Measurements from ENCODE around the gene CWC25.
"Not testable (repeated sequence)": the region's sequence is repeated elsewhere in the genome, so short reads cannot be mapped to it uniquely, and the experiment has no call there.

The CWC25 gene

DNA sequence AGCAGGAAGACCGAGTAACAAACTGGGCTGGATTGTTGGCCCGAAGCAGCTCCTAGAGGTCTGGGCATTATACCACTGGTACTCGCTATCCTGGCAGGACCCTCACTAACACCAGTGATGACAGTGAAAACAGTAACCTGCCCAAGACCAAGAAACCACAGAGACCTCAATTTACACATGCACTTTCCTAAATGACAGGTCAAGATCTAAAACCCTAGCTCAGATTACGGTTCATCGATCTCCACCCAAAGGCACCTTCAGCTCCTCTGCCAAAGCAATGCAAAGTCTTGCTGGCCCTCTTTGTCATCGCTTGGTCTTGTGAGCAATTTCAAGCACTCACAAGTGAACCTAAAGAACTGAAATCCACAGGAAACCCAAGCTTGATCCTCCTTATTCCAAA, 27.3 kb downstream of the CWC25 start:
- ChIA-PET CTCF (interaction anchor here (1.1 kb wide), 1 partner anchor 16 kb away, joined by 3 read pairs; no protein-coding TSS in a partner anchor), POLR2A (interaction anchor here (1.3 kb wide), 1 partner anchor 46 kb away, joined by 3 read pairs; the partner anchor contains the start of gene PSMB3)
- TF ChIP-seq, protein P1, sequence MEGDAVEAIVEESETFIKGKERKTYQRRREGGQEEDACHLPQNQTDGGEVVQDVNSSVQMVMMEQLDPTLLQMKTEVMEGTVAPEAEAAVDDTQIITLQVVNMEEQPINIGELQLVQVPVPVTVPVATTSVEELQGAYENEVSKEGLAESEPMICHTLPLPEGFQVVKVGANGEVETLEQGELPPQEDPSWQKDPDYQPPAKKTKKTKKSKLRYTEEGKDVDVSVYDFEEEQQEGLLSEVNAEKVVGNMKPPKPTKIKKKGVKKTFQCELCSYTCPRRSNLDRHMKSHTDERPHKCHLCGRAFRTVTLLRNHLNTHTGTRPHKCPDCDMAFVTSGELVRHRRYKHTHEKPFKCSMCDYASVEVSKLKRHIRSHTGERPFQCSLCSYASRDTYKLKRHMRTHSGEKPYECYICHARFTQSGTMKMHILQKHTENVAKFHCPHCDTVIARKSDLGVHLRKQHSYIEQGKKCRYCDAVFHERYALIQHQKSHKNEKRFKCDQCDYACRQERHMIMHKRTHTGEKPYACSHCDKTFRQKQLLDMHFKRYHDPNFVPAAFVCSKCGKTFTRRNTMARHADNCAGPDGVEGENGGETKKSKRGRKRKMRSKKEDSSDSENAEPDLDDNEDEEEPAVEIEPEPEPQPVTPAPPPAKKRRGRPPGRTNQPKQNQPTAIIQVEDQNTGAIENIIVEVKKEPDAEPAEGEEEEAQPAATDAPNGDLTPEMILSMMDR (IDR thresholded peaks at IDR 0.05; ENCODE audit: control extremely low read depth, extremely low read depth, low read depth, missing control alignments): no peak
- no peak for DNase-seq (ENCODE audit: extremely low spot score)

DNA sequence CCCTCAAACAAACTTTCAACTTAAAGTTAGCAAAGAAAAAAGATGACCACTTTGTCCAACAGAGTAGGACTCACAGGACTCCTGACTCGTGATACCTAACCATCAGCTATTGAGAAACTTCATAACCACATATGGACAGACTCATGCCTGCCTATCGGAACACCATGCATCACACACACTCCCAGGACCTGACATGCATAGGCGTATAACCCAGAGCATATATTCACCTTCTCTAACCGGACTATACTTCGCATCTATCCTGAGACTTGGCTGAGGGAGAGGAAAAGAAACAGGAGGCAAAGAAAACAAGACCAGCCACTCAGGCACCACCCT, 28.0 kb downstream of the CWC25 start:
- TF ChIP-seq, protein P1 (IDR thresholded peaks at IDR 0.05; ENCODE audit: control extremely low read depth, extremely low read depth, low read depth, missing control alignments): no peak
- ChIA-PET CTCF (interaction anchor here (1.1 kb wide), 1 partner anchor 16 kb away, joined by 3 read pairs; no protein-coding TSS in a partner anchor), POLR2A (interaction anchor here (1.3 kb wide), 1 partner anchor 45 kb away, joined by 3 read pairs; the partner anchor contains the start of gene PSMB3)
- no peak for DNase-seq (ENCODE audit: extremely low spot score)

DNA sequence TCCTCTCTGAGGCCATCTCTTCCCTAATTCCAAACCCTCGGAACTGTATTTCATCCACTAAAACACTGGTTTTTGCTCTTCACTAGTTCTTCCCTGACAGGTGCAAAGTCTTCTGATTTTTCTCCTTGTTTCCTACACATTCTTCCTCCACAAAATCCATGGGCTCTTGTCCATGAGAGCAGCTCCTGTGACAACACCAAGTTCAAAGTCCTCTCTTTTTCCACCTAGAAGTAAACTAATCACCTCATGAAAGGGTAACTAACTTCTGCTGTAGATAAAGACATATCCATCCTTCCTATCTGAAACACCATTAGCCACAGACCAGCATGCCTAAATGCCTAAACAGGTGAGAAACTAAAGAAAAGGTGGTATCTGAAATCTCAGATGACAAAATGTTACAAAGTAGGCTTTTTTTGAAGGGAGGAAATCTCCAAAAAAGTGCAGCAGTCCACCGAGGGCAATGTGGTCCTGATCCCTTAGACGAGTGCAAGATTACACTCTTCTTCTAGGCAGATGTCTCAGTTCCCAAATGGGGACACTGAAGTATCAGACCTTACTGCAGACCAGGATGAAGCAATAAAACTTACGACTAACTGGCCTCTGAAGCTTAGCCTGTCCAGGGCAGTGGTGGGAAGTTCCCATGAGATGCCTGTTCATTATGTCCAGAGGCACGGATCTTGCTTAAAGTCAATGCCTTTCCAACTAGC, 28.5 kb downstream of the CWC25 start:
- CTCF ChIA-PET: interaction anchor here (1.1 kb wide), 1 partner anchor 15 kb away, joined by 3 read pairs; no protein-coding TSS in a partner anchor
- DNase-seq (ENCODE audit: extremely low spot score): no peak
- POLR2A ChIA-PET: no interaction called here
- TF ChIP-seq, protein P1 (IDR thresholded peaks at IDR 0.05; ENCODE audit: control extremely low read depth, extremely low read depth, low read depth, missing control alignments): no peak

DNA sequence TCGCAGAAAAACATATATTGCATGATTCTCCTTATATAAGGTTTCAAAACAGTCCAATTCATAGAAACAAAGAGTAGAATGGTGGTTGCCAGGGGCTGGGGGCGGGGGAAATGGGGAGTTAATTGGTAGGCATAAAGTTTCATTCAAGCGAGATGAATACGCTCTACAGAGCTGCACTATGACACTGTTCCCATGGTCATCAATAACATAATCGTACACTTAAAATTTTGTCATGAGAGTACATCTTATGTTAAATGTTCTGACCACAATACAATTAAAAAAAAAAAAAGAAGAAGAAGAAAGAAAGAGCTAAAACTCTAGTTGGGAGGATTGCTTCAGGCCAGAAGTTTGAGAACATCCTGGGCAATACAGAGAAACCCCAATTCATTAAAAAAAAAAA, 30.9 kb downstream of the CWC25 start:
- POLR2A ChIA-PET: interaction anchor here (0.6 kb wide), 1 partner anchor 62 kb away, joined by 3 read pairs; no protein-coding TSS in a partner anchor
- TF ChIP-seq, protein P1 (IDR thresholded peaks at IDR 0.05; ENCODE audit: control extremely low read depth, extremely low read depth, low read depth, missing control alignments): no peak
- no peak for DNase-seq (ENCODE audit: extremely low spot score)
- CTCF ChIA-PET: no interaction called here

DNA sequence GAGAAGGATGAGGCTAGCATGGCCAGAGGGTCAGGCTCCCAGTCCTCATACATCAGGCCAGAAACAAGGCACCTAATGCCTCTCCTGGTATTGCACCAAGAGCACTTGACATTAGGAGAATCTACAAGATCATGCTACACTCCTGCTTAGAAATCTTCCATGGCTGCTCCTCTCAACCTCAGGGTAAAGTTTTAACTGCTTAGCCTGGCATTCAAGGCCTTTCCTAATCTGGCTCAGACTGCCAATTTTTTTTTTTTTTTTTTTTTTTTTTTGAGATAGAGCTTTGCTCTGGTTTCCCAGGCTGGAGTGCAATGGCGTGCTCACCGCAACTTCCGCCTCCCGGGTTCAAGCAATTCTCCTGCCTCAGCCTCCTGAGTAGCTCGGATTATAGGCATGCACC, 34.0 kb downstream of the CWC25 start:
- TF ChIP-seq, protein P1 (IDR thresholded peaks at IDR 0.05; ENCODE audit: control extremely low read depth, extremely low read depth, low read depth, missing control alignments): no peak
- no peak for DNase-seq (ENCODE audit: extremely low spot score)
- ChIA-PET POLR2A (interaction anchor here (0.6 kb wide), 1 partner anchor 269 kb away, joined by 4 read pairs; no protein-coding TSS in a partner anchor), CTCF (no interaction called here)

DNA sequence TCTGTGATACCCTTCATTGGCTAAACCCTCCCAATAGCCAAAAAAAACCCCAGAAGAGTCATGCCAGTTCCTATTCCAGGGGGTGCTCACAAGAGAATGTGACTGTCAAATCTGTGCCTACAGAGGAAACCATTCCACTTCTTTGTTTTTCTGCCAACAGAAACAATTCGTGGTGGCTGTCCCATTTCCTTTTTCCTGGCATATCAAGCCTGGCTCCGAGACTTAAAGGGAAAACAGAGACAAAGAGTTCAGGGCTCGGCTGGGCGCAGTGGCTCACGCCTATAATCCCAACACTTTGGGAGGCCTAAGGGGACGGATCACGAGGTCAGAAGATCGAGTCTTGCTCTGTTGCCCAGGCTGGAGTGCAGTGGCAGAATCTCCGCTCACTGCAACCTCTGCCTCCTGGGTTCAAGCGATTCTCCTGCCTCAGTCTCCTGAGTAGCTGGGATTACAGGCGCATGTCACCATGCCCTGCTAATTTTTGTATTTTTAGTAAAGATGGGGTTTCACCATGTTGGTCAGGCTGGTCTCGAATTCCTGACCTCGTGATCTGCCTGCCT, 34.9 kb downstream of the CWC25 start:
- DNase-seq (ENCODE audit: extremely low spot score); CTCF ChIA-PET; POLR2A ChIA-PET: not testable (repeated sequence)

DNA sequence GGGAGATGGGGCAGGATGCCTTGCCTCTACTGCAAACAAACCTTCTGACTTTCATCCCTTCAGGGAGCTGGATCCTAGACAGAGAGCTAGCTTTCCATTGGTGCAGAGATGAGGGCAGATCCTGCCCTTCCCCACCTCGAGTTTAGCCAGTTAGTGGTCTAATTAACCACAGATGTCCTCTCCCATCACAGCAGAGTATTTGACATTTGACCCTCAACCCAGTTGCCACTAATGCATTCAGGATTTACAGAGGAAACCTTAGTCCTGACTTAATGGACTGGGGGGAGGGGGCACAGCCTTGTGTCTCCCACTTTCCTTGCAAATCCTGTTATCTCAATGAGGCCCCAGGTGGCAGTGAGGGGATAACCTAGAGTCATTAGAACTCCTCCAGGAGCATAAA, 35.9 kb downstream of the CWC25 start:
- DNase-seq (ENCODE audit: extremely low spot score): no peak
- POLR2A ChIA-PET: no interaction called here
- CTCF ChIA-PET: no interaction called here
- TF ChIP-seq, protein P1 (IDR thresholded peaks at IDR 0.05; ENCODE audit: control extremely low read depth, extremely low read depth, low read depth, missing control alignments): no peak

DNA sequence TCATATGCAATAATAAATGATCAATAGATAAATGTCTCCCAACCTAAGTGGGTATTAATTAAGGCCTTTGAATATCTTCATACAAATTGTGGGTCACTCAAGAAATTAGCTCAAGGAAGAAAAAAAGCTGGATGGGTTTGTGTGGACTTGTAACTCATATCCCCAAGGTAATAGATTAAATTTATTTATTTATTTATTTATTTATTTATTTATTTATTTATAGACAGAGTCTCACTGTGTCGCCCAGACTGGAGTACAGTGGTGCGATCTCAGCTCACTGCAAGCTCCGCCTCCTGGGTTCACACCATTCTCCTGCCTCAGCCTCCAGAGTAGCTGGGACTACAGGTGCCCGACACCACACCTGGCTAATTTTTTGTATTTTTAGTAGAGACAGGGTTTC, 37.1 kb downstream of the CWC25 start:
- CTCF ChIA-PET: interaction anchor here (1.5 kb wide), 1 partner anchor 14 kb away, joined by 3 read pairs; no protein-coding TSS in a partner anchor
- POLR2A ChIA-PET; DNase-seq (ENCODE audit: extremely low spot score): not testable (repeated sequence)

Measured in GM10248 (cell line).